NCI-H524 treated with DMSO at 0.1 percent for 48 hours (cell line): ENCODE data around the gene LYRM7.
"Not testable (repeated sequence)": the region's sequence is repeated elsewhere in the genome, so short reads cannot be mapped to it uniquely, and the experiment has no call there.

Experiments used
- DNase-seq: peaks from one replicate; lab custom pipeline; 2025; lab: John Stamatoyannopoulos, UW

Gene LYRM7

DNA sequence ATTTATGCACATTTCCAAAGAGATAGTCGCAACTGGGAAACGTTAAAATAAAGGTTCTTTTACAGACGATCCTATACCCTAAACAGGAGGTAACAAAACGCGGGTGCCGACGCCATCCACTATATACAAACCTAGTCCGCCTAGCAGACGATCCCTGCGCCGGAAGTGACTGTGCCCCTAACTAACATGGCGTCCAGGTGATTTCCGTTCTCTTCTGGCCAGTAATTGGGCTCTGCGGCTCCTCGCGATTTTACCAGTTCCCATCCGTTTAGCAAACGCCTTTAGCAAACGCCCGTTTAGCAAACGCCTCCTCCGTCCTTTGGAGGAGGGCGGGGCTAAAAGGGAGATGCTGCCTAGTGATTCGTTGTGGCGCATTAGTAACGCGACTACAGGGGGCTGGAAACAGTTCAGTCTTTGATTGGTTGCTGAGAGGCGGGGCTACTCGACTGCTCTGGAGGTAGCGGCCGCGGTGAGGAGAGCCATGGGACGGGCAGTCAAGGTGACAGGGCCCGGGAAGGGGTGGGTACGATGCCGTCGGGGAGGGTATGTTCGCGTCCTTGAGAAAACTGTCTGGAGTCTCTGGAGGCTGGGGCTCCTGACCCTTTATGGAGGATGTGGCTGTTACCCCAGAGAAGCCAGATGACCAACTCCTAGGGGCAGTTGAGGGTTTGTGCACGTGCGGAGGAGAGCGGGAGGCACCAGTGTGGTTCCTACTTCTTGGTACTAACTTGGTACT, at the start of gene LYRM7:
TSS of gene LYRM7 (plus strand) at position 405 of the 736 bp plus-strand sequence. CDS start at position 482, 77 bp downstream.
- peak; percentile 98 for DNase-seq

DNA sequence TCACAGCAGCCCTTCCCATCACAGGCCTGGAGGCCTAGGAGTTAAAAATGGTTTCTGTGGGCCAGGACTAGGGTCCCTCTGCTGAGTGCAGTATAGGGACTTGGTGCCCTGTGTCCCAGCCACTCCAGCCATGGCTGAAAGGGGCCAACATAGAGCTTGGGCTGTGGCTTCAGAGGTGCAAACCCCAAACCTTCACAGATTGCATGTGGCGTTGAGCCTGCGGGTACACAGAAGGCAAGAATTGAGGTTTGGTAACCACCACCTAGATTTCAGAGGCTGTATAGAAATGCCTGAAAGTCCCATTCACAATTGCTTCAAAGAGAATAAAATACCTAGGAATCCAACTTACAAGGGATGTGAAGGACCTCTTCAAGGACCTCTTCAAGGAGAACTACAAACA, 43.5 kb upstream of the LYRM7 start:
- DNase-seq = not testable (repeated sequence)

DNA sequence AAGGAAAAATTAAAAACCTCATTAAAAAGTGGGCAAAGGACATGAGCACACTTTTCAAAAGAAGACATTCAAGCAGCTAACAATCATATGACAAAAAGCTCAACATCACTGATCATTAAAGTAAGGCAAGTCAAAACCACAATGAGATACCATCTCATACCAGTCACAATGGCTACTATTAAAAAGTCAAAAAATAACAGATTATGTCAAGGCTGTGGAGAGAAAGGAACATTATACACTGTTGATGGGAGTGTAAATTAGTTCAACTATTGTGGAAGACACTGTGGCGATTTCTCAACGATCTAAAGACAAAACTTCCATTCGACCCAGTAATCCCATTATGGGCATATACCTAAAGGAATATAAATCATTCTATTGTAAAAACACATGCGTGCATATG, 41.4 kb upstream of the LYRM7 start:
- DNase-seq = no peak

DNA sequence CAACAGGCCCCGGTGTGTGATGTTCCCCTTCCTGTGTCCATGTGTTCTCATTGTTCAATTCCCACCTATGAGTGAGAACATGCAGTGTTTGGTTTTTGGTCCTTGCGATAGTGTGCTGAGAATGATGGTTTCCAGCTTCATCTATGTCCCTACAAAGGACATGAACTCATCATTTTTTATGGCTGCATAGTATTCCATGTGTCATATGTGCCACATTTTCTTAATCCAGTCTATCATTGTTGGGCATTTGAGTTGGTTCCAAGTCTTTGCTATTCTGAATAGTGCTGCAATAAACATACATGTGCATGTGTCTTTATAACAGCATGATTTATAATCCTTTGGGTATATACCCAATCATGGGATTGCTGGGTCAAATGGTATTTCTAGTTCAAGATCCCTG, 37.7 kb upstream of the LYRM7 start:
- DNase-seq = not testable (repeated sequence)

DNA sequence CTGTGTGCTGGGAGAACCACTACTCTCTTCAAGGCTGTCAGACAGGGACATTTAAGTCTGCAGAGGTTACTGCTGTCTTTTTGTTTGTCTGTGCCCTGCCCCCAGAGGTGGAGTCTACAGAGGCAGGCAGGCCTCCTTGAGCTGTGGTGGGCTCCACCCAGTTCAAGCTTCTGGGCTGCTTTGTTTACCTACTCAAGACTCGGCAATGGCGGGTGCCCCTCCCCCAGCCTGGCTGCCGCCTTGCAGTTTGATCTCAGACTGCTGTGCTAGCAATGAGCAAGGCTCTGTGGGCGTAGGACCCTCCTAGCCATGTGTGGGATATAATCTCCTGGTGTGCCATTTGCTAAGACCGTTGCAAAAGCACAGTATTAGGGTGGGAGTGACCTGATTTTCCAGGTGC, 32.3 kb upstream of the LYRM7 start:
- DNase-seq = not testable (repeated sequence)

DNA sequence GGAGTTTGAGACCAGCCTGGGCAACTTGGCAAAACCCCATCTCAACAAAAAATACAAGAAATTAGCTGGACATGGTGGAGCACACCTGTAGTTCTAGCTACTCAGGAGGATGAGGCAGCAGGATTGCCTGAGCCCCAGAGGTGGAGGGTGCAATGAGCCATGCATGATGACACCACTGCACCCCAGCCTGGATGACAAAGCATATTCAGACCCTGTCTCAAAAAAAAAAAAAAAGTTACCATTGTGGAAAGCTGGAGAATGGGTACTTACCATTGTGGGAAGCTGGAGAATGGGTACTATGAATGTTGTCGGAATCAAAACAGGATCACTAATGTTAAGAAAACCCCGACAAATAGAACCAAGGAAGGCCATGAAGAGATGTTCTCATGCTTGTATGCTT, 31.4 kb upstream of the LYRM7 start:
- no peak for DNase-seq

DNA sequence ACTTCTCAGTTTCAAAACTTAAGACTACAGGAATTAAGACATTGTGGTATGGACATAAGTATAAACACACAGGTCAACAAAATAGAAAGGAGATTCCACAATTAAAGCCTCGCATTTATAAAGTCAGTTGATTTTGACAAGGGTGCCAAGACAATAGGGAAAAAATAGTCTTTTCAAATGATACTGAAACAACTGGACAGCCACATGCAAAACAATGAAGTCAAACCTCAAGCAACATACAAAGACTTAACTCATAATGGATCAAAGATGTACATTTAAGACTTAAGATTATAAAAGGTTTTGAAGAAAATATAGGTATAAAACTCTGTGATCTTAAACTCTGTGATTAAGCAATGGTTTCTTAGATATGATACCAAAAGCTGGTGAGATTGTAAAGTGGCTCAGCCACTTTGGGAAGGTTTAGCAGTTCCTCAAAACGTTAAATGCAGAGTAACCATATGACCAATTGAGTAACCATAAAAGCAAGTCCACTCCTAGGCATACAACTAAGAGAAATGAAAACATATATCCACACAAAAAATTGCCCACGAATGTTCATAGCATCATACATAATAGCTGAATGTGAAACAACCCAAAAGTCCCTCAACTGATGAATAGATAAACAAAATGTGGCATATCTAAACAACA, 27.6 kb upstream of the LYRM7 start:
- no peak for DNase-seq

DNA sequence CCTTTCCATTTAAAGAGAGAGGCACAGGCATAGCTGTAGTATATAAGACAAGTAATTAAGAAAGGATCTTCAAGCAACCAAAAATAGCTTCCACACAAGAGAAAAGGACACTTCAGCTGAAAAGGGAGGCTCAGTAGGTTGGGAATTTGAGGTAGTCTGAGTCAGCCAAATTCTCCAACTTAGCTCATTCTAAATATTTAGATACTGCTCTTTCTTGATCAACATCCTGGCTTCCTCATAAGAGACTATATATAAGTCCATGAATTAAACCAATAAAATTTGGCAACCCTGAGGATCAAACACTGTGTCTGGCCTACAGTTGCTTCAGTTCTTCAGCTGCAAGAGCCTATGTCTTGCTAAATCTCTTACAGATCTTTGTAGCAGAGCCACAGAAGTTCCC, 23.5 kb upstream of the LYRM7 start:
- no peak for DNase-seq

DNA sequence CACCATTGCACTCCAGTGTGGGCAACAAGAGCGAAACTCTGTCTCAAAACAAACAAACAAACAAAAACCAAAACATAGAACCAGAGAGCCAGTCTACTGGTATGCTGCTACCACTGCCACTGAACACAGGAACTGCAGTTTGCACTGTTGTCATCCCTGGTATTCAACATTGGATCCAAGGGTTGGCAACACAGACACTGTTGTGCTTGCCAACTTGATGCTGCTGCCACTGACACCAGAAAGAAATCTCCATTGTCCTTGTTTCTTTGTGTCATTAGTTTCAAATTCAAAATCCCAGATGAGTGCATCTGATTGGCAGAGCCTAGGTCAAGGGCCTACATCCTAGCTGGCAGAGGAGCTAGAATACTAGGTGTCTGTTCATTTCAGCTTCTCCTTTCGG, 21.9 kb upstream of the LYRM7 start:
- DNase-seq = no peak

DNA sequence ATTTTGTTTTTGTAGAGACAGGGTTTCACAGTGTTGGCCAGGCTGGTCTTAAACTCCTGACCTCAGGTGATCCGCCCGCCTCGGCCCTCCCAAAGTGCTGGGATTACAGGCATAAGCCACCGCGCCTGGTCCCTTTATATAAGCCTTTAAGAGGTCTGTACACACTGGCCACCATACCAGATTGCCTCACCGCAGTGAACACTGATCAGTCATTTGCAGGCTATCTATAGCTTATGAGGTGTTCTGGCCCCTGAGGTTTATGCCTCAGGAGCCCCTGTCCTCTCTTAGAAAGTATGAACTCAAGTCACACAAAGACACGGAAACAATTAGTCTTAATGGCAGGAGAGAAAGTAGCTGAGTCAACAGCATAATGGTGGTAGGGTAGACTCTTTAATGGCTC, 20.3 kb upstream of the LYRM7 start:
- DNase-seq = no peak

DNA sequence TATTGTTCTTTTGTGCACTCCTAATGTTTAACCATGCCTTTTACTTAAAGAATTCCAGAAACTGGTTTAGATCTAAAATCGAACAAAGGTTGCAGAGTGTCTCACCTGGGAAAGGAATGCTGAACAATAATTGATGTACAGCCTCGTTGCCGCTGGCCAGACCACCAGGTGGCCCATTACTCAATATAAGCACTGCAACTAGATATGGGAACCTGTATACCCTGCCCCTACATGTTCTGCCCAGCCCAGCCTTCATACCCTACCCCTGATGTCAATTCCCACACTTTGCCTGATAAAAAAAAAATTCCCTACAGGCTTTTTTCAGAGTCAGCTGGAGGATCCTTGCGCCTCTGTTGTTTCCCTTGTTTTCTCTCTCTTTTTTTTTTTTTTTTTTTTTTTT, 19.5 kb upstream of the LYRM7 start:
- no peak for DNase-seq

DNA sequence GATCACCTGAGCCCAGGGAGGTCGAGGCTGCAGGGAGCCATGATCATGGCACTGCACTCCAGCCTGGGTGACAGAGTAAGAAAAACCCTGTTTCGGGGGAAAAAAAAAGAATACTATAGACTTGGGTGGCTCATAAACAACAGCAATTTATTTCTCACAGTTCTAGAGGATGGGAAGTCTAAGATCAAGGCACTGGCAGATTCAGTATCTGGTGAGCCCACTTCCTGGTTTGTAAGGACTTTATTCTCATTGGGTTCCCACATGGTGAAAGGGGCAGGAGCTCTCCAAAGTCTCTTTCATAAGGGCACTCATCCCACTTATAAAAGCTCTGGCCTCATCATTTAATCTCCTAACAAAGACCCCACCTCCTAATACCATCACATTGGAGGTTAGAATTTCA, 14.4 kb upstream of the LYRM7 start:
- DNase-seq = no peak

DNA sequence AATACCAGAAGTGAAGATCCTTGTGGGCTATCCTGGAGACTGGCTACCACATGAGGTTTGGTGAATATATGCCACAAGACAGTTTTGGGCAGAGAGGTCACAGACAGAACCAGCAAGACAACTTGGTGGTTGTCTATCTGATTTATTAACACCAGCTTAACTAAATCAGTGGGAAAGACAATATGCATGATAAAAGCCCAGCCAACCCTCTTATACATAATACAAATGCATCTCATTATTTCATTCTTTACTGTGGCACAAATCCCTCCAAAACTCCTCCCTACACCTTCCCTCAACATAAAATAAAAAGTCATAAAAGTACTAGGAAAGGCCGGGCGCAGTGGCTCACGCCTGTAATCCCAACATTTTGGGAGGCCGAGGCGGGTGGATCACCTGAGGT, 13.8 kb upstream of the LYRM7 start:
- no peak for DNase-seq

DNA sequence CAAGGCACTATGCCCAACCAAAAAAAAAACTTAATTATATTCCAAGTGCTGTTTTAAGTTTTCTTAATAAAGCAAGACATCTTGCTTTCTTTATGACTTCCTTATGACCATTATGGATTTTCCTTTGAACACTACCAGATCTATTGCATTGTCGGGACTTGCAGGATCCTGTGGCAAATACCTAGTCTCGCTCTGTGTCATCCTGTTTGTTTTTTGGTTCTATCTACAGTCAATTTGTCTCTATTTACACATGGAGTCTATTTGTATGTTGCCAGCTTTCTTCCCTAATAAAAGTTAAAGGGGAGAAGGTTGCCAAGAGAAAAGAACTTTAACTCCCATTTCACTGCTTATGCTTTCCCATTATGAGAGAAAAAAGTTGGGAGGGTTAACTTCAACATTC, 10.6 kb upstream of the LYRM7 start:
- no peak for DNase-seq

DNA sequence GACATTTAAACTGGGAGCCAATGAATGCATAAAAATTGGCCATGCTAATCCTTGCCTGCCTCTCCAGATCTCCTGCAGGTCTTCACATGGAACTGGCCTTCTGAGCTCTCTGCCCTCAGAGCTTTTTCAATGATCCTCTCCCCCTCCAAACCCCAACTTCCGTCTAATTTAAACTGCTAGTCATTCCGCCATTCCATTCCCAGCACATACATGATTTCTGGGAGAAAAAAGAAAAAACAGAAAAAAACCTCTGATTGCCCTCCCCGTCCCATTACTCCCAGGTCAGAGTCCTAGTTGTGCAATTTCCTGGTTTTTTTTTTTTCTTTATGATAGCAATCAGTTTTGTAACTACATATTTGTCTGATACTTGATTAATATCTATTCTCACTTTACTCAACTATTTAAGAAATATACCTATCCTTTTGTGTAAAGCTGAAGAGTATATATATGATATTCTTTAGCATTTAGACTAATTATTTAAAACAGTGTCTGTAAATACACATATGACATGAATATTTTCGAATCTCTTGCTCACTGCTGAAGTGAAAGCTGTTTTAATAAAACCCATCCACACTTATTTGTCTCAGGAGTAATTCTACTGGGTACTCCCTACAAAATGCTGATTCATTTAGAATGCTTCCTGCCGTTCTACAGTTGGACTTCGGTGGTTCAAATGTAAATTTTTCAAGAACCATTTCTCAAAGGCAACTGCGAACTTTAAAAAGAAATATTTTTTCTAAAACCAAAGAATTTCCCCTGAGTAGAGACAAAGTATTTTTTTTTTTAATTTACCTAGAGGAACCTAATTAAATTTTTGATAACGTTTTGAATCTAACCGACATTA, 7.2 kb upstream of the LYRM7 start:
- DNase-seq = no peak

DNA sequence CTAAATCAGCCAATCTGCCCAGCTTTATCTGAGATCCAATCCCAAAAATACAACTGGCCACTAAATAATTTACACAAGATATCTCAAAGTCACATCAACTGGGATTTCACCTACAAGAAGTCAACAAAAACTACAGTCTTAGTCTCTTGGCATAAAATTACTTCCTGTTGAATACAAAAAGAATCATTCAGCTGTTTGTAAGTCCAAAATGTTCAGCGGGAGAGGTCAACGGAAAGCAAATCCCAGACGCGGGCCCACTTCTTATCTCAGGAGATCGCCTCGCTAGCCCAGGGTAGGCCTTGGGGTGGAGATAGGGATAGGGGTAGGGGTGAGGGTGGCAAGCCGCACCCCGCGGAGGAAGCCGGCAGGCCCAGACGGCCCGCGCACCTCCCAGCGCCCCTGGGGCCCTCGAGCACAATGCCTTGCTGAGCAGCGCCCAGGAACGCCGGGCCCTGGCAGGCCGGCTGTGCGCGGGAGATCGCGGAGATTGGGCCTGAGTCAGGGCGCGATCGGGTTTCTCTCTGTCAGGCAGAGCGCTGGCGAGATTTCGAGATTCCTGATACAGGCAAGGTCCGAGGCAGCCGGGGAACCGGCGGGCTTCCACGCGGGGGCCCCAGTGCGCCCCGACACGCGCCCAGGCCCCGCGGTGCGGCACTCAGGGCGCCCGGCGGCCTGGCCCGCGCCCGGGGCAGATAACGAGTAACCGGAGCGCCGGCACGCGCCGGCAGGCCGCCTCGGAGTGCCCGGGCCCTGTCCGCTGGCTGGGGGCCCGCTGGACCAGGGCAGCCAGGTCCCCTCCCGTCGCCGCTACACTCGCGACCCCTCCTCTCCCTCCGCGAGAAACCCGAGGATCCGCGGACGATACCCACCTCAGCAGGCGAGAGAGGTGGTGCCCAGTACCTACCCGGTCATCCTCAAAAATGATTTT, 6.3 kb upstream of the LYRM7 start:
- peak; percentile 22 for DNase-seq

DNA sequence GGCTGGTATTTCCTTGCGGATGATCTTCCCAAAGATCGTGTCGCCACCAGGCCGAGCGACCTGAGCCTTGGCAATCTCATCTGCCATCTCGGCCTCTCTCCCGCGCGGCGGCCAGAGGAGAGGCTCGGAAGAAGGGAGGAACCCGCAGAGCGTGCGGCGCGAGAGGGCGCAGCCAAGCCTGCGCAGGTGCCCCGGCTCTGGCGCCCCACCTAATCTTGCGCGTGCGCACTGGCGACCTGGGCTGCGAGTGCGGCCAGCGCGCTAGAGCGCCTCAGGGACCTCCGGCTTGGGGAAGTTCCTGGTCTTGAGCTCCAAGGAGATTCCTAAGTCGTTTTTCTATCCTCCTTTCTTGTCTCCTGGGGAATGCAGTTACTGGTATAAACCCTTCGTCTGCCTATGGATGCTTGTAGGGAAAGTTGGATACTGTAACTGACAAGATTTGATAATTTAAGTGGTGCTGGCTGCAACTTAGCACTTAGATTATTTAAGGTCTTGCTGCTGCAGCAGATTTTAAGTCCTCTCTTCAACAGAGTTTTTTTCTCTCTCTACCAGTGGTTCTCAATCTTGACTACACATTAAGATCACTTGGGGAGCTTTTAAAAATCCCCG, 5.5 kb upstream of the LYRM7 start, which contains the start of gene HINT1:
TSS of gene HINT1 (minus strand) at position 138 of the 609 bp plus-strand sequence. CDS start at position 87, 51 bp downstream.
- DNase-seq = peak; percentile 52

DNA sequence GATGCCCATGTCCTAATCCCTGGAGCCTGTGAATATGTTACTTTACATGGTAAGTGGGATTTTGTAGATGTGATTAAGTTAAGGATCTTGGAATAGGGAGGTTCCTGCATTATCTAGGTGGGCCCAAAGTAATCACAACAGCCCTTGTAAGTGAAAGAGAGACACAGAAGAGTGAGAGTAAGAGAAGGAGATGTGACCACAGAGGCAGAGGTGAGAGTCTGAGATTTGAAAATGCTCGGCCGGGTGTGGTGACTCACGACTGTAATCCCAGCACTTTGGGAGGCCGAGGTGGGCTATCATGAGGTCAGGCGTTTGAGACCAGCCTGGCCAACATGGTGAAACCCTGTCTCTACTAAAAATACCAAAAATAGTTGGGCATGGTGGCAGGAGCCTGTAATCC, 3.1 kb upstream of the LYRM7 start:
- DNase-seq = no peak

DNA sequence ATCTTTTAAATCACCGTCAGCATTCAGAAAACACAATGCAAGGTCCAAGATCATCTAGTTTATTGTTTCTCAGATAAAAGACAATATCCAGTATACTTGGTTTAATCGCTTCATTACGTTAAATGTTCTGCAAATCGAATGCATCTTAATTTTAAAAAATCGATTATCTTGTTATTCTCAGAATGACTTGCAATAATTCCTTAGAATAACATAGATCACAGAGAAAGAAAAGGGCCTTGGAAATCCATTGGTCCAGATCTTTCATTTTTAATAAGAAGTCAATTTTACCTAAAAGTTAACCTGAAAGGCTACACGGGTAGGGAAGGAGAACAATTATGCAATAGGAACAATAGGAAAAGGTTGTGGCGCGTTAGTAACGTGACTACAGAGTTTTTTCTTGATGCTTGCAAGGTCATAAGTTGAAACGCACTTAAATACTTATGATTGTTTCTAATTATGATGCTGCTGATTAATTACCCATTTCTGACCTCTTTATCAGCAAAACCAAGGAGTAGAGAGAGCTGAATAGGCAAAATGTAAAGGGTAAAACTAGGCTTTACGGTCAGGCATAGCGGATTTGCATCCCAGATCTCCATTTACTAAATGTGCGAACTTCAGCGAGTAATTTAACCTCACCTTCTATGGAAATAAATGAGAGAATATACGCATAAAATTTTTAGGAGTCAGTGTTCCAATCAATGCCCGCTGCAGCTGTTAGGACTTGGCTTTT, 769 bp upstream of the LYRM7 start:
- no peak for DNase-seq

DNA sequence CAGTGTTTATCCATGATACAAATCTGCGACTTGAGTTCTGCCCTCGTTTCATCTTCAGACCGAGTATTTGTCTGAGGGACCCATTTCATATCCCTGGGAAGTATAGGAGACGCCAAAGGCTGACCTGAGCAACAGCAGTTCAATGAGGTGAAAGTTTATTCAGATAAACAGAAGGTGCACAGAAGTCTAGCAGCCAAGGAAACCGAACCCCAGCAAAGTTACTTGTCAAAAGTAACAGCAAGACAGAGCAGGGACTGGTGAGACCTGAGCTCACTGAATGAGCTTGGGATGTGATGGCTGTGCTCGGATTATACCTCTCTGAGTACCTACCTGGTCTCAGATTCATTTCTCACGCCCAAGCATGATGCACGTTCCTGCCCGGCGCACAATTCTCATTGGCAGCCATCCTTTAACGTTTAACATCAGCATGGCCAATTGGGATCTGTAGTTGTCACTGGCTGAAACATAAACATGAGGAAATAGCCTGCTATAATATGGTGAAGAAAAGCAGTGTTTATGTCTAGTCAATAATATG, 599 bp downstream of the LYRM7 start:
- no peak for DNase-seq
